PC-3 (cell line): ENCODE results near the gene ZNF768.

Experiments used
- EZH2phosphoT487 ChIP-seq: fragments of 300-600 bp; sonication (generic); IDR thresholded peaks from 2 replicates; pipeline ENCODE4 v1.6.1; 2018; ENCODE audit warnings: mild to moderate bottlenecking, antibody characterized with exemption, low read length, borderline replicate concordance
- TF ChIP-seq, protein P1 (sequence below): fragments of 300-600 bp; sonication (generic); conservative IDR thresholded peaks from 2 replicates; pipeline ENCODE4 v1.5.1; 2017; ENCODE audit warnings: antibody characterized with exemption, low read depth, mild to moderate bottlenecking, low read length

DNA sequence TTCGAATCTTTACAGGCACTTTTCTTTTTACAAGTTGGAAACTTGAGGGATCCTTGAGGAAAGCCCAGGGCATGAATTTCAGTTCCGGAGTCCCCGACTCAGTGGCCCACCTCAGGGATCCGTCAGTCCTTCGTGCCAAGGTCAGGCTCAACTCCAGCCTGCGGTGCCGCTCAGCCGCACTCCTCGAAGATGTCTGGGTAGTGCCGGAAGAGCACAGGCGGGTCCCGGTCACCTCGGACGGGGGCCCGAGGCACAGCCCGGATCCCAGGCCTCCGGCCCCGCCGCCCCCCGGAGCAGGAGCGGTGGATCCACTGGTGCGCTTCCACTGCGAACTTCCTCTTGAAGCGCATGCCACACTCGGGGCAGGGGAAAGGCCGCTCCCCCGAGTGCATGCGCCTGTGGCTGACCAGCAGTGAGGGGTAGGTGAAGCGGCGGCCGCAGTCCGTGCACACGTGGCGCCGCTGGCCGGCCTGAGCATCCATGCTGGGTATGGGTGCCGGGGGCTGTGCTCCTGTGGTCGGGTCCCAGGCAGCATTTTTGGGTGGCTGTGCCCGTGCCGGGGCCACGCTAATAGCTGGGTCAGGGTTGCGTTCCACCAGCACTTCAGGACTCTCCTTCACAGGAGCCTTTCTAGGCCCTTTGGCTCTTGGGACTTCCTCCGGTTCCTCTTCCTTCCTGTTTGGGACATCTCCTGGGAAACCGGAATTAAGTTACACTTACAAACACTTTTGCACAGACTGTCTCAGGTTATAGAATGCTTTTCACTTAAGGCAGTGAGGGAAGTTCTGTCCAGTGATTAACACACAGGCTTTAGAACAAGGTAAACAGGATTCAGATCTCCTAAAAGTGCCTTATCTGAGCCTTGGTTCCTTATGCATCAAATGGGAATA is 43.6 kb upstream of the ZNF768 start:
- TF ChIP-seq, protein P1, sequence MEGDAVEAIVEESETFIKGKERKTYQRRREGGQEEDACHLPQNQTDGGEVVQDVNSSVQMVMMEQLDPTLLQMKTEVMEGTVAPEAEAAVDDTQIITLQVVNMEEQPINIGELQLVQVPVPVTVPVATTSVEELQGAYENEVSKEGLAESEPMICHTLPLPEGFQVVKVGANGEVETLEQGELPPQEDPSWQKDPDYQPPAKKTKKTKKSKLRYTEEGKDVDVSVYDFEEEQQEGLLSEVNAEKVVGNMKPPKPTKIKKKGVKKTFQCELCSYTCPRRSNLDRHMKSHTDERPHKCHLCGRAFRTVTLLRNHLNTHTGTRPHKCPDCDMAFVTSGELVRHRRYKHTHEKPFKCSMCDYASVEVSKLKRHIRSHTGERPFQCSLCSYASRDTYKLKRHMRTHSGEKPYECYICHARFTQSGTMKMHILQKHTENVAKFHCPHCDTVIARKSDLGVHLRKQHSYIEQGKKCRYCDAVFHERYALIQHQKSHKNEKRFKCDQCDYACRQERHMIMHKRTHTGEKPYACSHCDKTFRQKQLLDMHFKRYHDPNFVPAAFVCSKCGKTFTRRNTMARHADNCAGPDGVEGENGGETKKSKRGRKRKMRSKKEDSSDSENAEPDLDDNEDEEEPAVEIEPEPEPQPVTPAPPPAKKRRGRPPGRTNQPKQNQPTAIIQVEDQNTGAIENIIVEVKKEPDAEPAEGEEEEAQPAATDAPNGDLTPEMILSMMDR, result no peak
- no peak for TF ChIP-seq EZH2phosphoT487
